GM18520 (cell line): ENCODE measurements around the gene ATP8A2.
"Not testable (repeated sequence)": the region's sequence is repeated elsewhere in the genome, so short reads cannot be mapped to it uniquely, and the experiment has no call there.

Experiments used
- ATAC-seq: cut with Tn5 transposase; IDR thresholded peaks from one replicate; pipeline ENCODE4 v1.9.1; 2021; ENCODE audit not compliant: unreplicated experiment

Gene ATP8A2

GRCh38 chr13:25761041-25761440 lies 389.3 kb downstream of the ATP8A2 start:
- no peak for ATAC-seq

GRCh38 chr13:25762281-25762680 lies 390.5 kb downstream of the ATP8A2 start:
- no peak for ATAC-seq

GRCh38 chr13:25762795-25763377 lies 391.1 kb downstream of the ATP8A2 start:
- ATAC-seq = no peak

DNA sequence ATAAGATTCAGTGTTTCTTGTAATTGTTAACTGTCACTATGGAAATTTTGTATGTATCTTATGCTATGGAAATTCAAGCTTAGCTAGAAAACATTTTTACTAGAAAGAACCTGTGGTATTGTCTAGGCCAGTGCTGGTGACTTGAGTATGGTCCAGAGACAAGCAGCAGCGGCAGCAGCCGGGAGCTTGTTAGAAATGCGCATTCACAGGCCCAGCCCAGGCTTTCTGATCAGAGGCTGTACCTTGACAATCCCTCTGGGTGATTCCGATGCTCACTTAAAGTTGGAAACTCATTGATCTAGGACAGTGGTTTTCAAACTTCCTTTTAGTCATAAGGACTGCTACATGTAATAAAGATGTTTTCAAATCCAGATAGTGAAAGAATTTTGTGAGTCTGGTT lies 392.6 kb downstream of the ATP8A2 start:
- no peak for ATAC-seq

DNA sequence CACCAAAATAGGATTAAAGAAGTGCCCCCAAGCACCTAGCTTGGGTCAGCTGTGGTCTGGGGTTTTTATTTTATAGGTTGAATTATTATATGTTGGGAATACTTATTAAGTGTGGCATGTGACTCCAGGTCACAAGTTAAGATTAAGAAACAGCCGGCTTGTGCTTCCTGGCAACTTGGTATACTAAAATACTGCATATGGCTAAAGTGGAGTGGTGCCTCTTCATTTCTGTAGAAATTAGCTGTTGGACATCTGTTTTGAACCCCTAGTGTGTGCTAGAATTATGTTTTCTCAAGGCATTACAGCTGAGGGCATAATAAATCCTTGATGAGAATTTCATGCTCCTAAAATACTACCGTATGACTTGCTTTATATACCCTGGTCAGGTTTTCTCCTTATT lies 393.5 kb downstream of the ATP8A2 start:
- ATAC-seq = no peak

- ATAC-seq = no peak
These were observed 394.8 kb downstream of the ATP8A2 start for GRCh38 chr13:25766576-25766975.

- ATAC-seq = no peak
These were observed 395.2 kb downstream of the ATP8A2 start for GRCh38 chr13:25766991-25767390.

GRCh38 chr13:25768376-25768775 lies 396.6 kb downstream of the ATP8A2 start:
- no peak for ATAC-seq

DNA sequence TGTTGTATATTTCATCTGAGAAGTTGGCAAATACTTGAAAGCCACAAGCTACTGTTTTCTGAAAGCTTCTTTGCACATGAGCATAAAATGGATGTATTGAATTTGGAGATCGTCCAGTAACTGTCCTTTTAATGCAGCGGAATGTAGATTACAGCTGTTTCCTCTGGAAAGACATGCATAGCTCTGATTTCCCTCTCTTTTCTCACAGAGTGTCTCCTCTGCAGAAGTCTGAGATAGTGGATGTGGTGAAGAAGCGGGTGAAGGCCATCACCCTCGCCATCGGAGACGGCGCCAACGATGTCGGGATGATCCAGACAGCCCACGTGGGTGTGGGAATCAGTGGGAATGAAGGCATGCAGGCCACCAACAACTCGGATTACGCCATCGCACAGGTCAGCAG lies 397.1 kb downstream of the ATP8A2 start:
- no peak for ATAC-seq

GRCh38 chr13:25770601-25771000 lies 398.8 kb downstream of the ATP8A2 start:
- ATAC-seq = no peak

GRCh38 chr13:25771202-25771601 lies 399.4 kb downstream of the ATP8A2 start:
- ATAC-seq = no peak

GRCh38 chr13:25771641-25772478 lies 400.1 kb downstream of the ATP8A2 start:
- ATAC-seq = no peak

GRCh38 chr13:25772534-25772933 lies 400.8 kb downstream of the ATP8A2 start:
- not testable (repeated sequence) for ATAC-seq

GRCh38 chr13:25774056-25774455 lies 402.3 kb downstream of the ATP8A2 start:
- not testable (repeated sequence) for ATAC-seq

GRCh38 chr13:25775275-25775674 lies 403.5 kb downstream of the ATP8A2 start:
- ATAC-seq = no peak

DNA sequence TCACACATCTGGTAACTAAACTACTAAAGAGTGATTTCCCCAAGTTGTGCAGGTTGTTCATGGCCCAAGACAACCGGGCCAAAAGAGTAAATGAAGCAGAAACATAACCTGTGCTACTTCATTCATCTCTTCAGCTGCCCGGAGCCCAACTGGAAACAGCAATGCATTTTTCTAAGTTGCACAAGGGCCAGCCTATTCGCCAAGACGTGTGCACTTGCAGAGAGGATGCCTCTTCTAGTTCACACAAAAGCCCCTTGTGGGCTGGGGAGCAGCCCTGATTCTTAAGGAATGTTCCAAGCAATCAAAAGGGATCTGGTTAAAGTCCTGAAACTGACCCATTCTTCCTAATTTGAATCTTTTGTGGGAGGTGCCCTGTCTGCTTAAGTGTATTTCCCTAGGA lies 404.2 kb downstream of the ATP8A2 start:
- ATAC-seq = no peak

GRCh38 chr13:25776722-25777121 lies 404.9 kb downstream of the ATP8A2 start:
- no peak for ATAC-seq

DNA sequence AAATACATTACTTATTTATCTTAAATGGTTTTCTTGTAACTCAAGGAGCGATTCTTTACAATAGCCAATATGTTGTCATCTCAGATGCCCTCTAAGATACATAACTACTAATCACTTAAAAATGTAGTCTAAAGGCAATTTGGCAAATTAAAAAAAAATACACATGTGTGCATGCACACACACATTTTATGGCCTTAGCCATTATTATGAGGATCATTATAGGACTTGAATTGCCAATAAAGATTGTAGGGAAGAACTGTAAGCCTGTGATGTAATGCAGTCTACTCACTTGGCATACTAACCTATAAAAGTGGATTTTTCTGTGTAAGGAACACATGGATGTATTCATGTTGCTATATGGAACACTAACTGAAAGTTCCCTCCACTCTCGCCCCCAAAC lies 405.7 kb downstream of the ATP8A2 start:
- ATAC-seq = no peak

DNA sequence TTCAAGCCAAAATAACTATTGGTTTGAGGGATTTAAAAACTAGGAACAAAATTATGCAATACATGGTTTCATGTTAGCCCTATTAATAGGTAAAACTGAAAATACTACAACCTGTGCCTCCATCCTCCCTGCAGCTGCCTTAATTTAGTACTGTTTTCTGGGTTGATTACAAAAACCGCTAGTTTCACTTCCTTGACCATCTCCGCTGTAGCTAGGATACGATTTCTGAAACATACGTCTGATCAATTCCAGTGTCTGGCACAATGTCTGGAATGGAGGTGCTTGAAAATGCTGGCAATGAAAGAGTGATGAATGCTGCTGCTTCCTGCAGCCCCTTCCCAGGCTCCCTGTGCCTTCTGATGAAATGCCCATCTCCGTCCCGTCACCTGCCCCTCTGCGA lies 406.6 kb downstream of the ATP8A2 start:
- no peak for ATAC-seq

DNA sequence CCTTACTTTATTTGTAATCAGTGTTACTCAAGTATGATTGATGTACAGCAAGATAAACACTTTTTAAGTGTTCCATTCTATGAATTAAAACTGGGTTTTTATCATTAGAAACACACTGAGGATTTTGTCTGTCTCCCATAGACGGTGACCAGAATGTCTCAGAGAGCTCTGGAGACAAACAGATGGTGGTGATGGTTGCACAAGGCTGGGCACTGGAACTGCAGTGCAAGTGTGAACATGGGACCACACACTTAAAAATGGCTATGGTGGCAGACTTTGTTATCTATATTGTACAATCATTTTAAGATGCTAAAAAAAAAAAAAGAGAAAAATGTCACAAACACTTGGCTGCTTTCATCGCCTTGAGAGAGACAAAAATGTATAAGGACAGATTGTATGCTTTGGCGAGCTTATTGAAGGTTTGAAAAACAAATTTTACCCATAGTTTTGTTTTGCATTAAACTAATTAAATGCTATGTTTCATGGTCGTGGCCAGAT lies 407.1 kb downstream of the ATP8A2 start:
- no peak for ATAC-seq

DNA sequence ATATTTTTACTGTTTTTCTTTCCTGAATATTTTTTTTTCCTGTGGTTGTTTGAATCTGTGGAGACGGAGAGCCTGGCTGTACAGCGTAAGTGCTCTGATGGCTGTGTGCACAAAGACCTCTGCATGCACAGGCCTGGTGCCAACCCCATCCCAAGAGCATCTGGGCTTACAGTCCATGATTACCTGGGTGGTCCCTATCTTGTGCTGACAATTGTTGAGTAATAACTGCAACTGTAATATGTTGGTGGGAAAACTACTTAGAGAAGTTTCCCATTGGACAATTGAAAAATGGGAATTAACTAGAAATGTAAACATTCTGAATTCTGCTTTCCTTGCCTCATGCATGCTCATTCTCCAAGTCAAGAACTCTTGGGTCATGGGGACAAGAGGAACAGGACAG lies 411.3 kb downstream of the ATP8A2 start:
- no peak for ATAC-seq

DNA sequence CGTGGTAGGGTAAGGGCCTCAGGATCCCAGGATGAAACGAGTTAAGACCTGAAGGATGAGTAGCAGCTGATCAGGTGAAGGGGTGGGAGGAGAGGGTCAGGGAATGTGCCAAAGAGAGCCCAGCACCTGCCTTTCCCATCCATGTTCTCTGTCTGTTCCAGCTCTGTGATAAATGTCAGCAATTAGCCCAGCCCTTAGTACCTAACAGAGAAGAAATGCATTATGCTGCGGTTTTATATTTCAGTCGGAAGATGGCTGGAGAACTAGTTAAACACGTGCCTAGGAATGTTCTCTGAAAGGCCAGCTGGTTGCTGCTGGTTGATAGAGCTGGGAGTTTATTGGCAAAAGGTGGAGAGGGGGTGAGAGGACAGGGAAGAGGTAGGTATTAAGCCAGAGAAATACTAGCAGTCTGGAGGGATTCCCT lies 411.8 kb downstream of the ATP8A2 start:
- no peak for ATAC-seq
